ENCODE results near the gene RPS2. TPM values are rescaled to one million over a fixed set of nuclear protein-coding genes. Genes with fewer than 3 reads are reported as not detected.
"Not testable (repeated sequence)": the region's sequence is repeated elsewhere in the genome, so short reads cannot be mapped to it uniquely, and the experiment has no call there.

RPS2 gene
- total RNA-seq, 2 experiments from 2014 or later = 5,351 to 6,287 TPM

DNA sequence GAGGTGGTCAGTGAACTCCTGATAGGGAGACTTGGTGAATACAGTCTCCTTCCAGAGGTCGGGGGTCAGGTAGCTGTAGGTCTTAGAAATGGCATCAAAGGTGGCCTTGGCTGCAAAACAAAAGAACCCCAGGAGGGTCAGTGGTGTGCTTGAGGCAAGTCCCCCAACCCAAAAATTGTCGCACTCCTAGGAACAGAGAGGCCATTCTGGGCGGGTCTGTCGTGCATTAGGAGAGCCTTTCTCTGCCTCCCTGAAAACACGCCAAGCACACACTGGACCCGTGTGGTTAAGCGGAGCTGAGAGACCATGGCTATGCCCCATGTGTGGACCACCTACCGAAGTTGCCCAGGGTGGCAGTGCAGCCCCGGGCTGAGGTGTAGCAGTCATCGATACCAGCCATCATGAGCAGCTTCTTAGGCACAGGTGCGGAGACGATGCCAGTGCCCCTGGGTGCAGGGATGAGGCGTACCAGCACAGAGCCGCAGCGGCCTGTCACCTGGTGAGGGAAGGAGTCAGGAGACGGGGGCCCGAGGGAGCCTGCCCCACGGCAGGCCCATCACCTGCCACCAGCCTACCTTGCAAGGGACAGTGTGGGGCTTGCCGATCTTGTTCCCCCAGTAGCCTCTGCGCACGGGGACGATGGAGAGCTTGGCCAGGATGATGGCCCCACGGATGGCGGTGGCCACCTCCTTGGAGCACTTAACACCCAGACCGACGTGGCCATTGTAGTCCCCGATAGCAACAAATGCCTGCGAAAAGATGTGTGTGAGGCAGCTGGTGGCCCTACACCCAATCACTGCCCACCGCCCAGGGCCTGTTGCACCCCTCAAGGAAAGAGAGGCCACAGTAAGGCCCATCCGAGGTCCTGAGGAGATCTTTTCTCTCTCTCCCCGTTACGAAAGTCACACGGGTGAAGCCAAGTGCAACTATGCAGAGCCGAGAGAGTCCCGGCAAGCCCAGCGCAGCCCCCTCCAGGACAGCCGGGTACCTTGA lies 2.2 kb downstream of the RPS2 start:
- POLR2A ChIA-PET = interaction anchor here (1.7 to 2.5 kb wide), 2 partner anchors 9 to 19 kb away, joined by 9 to 14 read pairs; partner anchors contain the start of genes MSRB1 and TBL3
- intact Hi-C loops (cut with DNase I, micrococcal nuclease) = loop anchor here in 1 of 2 experiments (5.0 kb wide), 1 partner anchor 45 kb away; the partner anchor contains the start of gene ZNF598
- ATAC-seq; H3K27me3 Mint-ChIP-seq; H3K9me3 Mint-ChIP-seq (ENCODE audit: low read depth); DNase-seq; CTCF ChIA-PET: not testable (repeated sequence)
- Mint-ChIP-seq H3K4me1 (peaks cover 38% of the 10 kb centered on the region), H3K4me3 (peak overlapping the region; percentile 96), H3K27ac (peak overlapping the region; percentile 99), H3K36me3 (ENCODE audit: low read depth) (peaks cover 49% of the 10 kb centered on the region)

- peak overlapping the region; percentile 96 for H3K4me3 Mint-ChIP-seq
- H3K9me3 Mint-ChIP-seq (ENCODE audit: low read depth) = no peaks in the 10 kb centered on the region
- ChIA-PET CTCF (no interaction called here), POLR2A (interaction anchor here (1.7 to 2.5 kb wide), 2 partner anchors 10 to 18 kb away, joined by 9 to 14 read pairs; partner anchors contain the start of genes MSRB1 and TBL3)
- H3K4me1 Mint-ChIP-seq = peaks cover 38% of the 10 kb centered on the region
- intact Hi-C loops (cut with DNase I, micrococcal nuclease) = loop anchor here in 1 of 2 experiments (2.0 to 5.0 kb wide), 2 partner anchors 46 to 193 kb away; partner anchors contain the start of genes TRAF7 and ZNF598
- ATAC-seq (no peak), DNase-seq (peak; percentile 57)
- no peaks in the 10 kb centered on the region for H3K27me3 Mint-ChIP-seq
- peaks cover 49% of the 10 kb centered on the region for H3K36me3 Mint-ChIP-seq (ENCODE audit: low read depth)
- peak overlapping the region; percentile 99 for H3K27ac Mint-ChIP-seq
These were observed 3.0 kb downstream of the RPS2 start for GRCh38 chr16:1961651-1962067.

DNA sequence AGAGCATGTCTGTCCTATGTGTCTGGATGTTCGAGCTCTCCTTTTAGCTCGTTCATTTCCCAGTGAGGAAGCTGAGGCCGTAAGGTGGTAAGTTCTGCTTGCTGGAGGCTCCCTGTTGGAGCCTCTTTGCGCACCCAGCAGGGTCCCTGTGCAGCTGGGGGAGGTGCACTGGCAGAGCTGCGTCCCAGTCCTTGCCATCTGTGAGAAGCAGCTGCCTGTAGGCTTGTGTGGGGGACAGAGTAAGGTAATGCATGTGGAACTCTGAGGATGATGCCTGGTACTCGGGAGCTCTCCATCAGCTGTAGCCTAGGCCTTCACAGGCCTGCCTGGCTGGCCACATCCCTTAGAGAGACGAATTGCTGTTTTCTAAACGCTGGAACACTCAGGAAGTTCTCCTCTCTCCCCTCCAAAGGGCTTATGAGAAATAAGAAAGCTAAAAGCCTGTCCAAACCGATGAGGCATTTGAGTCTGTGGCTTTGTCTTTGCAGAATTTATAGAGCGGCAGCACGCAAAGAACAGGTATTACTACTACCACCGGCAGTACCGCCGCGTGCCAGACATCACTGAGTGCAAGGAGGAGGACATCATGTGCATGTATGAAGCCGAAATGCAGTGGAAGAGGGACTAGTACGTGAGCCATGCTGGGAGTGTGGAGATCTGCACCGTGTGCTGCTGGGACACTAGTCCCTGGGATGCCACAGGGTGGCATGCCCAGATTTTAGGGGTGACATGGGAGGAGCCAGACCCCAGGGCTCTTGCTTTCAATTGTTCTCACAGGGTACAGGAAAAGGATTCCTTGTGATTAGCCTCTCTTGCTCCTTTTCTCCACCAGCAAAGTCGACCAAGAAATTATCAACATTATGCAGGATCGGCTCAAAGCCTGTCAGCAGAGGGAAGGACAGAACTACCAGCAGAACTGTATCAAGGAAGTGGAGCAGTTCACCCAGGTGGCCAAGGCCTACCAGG lies 3.7 kb downstream of the RPS2 start:
- no peaks in the 10 kb centered on the region for H3K27me3 Mint-ChIP-seq
- peak overlapping the region; percentile 95 for H3K27ac Mint-ChIP-seq
- peaks cover 37% of the 10 kb centered on the region for H3K4me1 Mint-ChIP-seq
- peak overlapping the region; percentile 96 for H3K4me3 Mint-ChIP-seq
- intact Hi-C loops (cut with DNase I, micrococcal nuclease) = loop anchor here in 1 of 2 experiments (2.0 to 5.0 kb wide), 2 partner anchors 46 to 194 kb away; partner anchors contain the start of genes TRAF7 and ZNF598
- POLR2A ChIA-PET = interaction anchor here (0.5 to 2.5 kb wide), 7 partner anchors 9 to 904 kb away, joined by 3 to 14 read pairs (median 4); partner anchors contain the start of genes MSRB1, NOXO1, TBL3 and TRAF7
- DNase-seq (peak; percentile 70), ATAC-seq (peak; percentile 13)
- no peaks in the 10 kb centered on the region for H3K9me3 Mint-ChIP-seq (ENCODE audit: low read depth)
- CTCF ChIA-PET = interaction anchor here (1.5 kb wide), 1 partner anchor 10 kb away, joined by 8 read pairs; the partner anchor contains the start of gene TBL3
- H3K36me3 Mint-ChIP-seq (ENCODE audit: low read depth) = peaks cover 49% of the 10 kb centered on the region

DNA sequence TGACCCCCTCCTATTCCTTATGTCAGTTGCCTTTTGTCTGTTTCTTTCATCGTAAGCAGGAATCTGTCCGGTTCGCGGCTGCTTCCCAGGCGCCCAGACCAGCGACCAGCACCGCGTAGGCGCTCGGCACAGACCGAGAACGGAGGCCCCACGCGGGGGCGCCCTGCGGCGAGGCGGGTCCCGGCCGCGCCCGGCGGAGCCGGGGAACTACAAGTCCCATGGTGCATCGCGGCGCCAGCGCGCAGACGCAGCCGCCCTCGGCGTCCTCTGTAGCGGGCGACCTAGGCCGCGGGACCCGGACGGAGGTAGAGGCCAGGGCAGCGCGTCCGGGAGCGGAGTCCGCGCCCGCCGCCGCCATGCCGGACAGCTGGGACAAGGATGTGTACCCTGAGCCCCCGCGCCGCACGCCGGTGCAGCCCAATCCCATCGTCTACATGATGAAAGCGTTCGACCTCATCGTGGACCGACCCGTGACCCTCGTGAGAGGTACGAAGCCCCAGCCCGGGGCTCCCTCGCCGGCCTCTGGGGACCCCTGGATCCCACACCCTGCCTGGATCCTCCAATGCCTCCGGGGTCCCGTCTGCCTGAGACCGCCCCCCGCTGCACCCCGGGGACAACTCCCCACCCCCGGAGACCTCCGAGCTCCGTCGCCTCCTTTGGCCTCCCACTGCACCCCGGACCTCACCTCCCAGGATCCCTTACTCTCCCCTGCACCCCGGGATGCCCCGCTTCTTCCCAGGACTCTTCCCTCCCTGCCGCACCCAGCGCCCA lies 5.2 kb downstream of the RPS2 start, which contains the start of gene NDUFB10:
TSS of gene NDUFB10 (plus strand) at position 270 of the 771 bp plus-strand sequence. CDS start at position 357, 87 bp downstream.
- DNase-seq (peak; percentile 96), ATAC-seq (peak; percentile 77)
- Mint-ChIP-seq H3K27ac (peak within 1 kb of the TSS; percentile 95), H3K4me1 (peaks cover 34% of the 10 kb centered on the region), H3K4me3 (peak within 1 kb of the TSS; percentile 96), H3K36me3 (ENCODE audit: low read depth) (peaks cover 36% of the 10 kb centered on the region), H3K9me3 (ENCODE audit: low read depth) (no peaks in the 10 kb centered on the region), H3K27me3 (no peaks in the 10 kb centered on the region)
- CTCF ChIA-PET = interaction anchor here (0.6 kb wide), 1 partner anchor 17 kb away, joined by 3 read pairs; the partner anchor contains the start of gene MSRB1
- intact Hi-C loops (cut with DNase I, micrococcal nuclease) = loop anchor here (1.0 to 5.0 kb wide), 8 partner anchors 16 to 1291 kb away; partner anchors contain the start of genes MSRB1 (in 2 of the 2), TRAF7 (in 2 of the 2), EME2 (in 1 of the 2) and MRPS34 (in 1 of the 2)
- POLR2A ChIA-PET = interaction anchor here (1.4 to 2.5 kb wide), 2 partner anchors 12 to 196 kb away, joined by 5 to 14 read pairs; partner anchors contain the start of genes TBL3 and TRAF7

- no peaks in the 10 kb centered on the region for H3K9me3 Mint-ChIP-seq (ENCODE audit: low read depth)
- peak overlapping the region; percentile 96 for H3K4me3 Mint-ChIP-seq
- ChIA-PET POLR2A (no interaction called here), CTCF (no interaction called here)
- no peaks in the 10 kb centered on the region for H3K27me3 Mint-ChIP-seq
- peaks cover 31% of the 10 kb centered on the region for H3K36me3 Mint-ChIP-seq (ENCODE audit: low read depth)
- H3K27ac Mint-ChIP-seq = no peak overlapping the region
- intact Hi-C loops (cut with DNase I, micrococcal nuclease) = loop anchor here (1.0 to 2.0 kb wide), 6 partner anchors 15 to 1290 kb away; partner anchors contain the start of genes MSRB1 (in 2 of the 2), EME2 (in 1 of the 2), MRPS34 (in 1 of the 2) and RHOT2 (in 1 of the 2)
- H3K4me1 Mint-ChIP-seq = peaks cover 32% of the 10 kb centered on the region
- DNase-seq = no peak
- no peak for ATAC-seq
These were observed 5.8 kb downstream of the RPS2 start for GRCh38 chr16:1958715-1959268.

DNA sequence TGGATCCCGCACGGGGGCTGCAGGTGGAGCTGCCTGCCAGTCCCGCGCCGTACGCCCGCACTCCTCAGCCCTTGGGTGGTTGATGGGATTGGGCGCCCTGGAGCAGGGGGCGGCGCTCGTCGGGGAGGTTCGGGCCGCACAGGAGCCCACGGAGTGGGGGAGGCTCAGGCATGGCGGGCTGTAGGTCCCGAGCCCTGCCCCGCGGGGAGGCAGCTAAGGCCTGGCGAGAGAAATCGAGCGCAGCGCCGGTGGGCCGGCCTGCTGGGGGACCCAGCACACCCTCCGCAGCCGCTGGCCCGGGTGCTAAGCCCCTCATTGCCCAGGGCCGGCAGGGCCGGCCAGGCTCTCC lies 6.5 kb downstream of the RPS2 start:
- intact Hi-C loops (cut with DNase I, micrococcal nuclease) = loop anchor here in 1 of 2 experiments (2.0 kb wide), 1 partner anchor 185 kb away; the partner anchor contains the start of genes EME2 and MRPS34
- not testable (repeated sequence) for ATAC-seq

DNA sequence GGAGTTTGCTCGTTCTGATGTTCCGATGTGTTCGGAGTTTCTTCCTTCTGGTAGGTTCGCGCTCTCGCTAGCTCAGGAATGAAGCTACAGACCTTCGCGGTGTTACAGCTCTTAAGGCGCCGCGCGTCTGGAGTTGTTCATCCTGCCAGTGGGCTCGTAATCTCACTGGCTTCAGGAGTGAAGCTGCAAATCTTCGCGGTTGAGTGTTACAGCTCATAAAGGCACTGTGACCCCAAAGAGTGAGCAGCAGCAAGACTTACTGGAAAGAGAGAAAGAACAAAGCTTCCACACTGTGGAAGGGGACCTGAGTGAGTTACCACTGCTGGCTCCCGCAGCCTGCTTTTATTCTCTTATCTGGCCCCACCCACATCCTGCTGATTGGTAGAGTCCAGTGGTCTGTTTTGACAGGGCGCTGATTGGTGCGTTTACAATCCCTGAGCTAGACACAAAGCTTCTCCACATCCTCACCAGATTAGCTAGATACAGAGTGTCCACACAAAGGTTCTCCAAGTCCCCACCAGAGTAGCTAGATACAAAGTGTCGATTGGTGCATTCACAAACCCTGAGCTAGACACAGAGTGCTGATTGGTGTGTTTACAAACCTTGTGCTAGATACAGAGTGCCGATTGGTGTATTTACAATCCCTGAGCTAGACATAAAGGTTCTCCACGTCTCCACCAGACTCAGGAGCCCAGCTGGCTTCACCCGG lies 7.0 kb downstream of the RPS2 start:
- CTCF ChIA-PET; H3K9me3 Mint-ChIP-seq (ENCODE audit: low read depth); H3K27ac Mint-ChIP-seq; DNase-seq; H3K4me3 Mint-ChIP-seq; H3K27me3 Mint-ChIP-seq; ATAC-seq: not testable (repeated sequence)
- H3K4me1 Mint-ChIP-seq = peaks cover 21% of the 10 kb centered on the region
- POLR2A ChIA-PET = interaction anchor here (0.8 kb wide), 1 partner anchor 195 kb away, joined by 3 read pairs; no protein-coding TSS in a partner anchor
- intact Hi-C loops (cut with DNase I, micrococcal nuclease) = loop anchor here in 1 of 2 experiments (2.0 kb wide), 1 partner anchor 185 kb away; the partner anchor contains the start of genes EME2 and MRPS34
- H3K36me3 Mint-ChIP-seq (ENCODE audit: low read depth) = peaks cover 19% of the 10 kb centered on the region

More for the DNA sequence above, 6.5 kb downstream of the RPS2 start:
- H3K27me3 Mint-ChIP-seq; DNase-seq; POLR2A ChIA-PET; H3K4me3 Mint-ChIP-seq; CTCF ChIA-PET; H3K27ac Mint-ChIP-seq; H3K9me3 Mint-ChIP-seq (ENCODE audit: low read depth): not testable (repeated sequence)
- Mint-ChIP-seq H3K4me1 (peaks cover 25% of the 10 kb centered on the region), H3K36me3 (ENCODE audit: low read depth) (peaks cover 24% of the 10 kb centered on the region)

DNA sequence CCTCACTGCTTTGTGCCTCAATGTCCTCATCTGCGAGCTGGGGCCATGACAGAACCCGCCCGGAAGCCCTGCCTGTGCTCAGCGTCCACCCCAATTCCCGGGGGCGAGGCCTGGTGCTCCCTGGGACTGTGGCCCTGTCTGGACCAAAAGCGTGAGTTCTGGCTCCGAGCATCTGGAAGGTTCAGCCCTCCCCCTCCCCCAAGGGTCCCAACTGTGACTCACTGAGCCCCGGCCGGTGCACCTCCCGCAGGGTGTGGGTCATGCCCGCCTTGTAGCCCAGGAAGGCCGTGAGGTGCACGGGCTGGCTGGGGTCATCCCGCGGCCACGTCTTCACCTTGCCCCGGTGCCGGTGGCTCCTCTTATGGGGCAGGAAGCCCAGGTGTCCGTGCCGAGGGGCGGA lies 10.9 kb downstream of the RPS2 start:
- Mint-ChIP-seq H3K4me1 (peaks cover 3% of the 10 kb centered on the region), H3K27me3 (no peaks in the 10 kb centered on the region), H3K4me3 (no peak overlapping the region), H3K36me3 (ENCODE audit: low read depth) (no peaks in the 10 kb centered on the region), H3K27ac (no peak overlapping the region), H3K9me3 (ENCODE audit: low read depth) (no peaks in the 10 kb centered on the region)
- intact Hi-C loops (cut with DNase I, micrococcal nuclease) = no loop called here
- ChIA-PET POLR2A (interaction anchor here (1.6 kb wide), 1 partner anchor 11 kb away, joined by 4 read pairs; the partner anchor contains the start of gene MSRB1), CTCF (interaction anchor here (0.7 kb wide), 1 partner anchor 11 kb away, joined by 3 read pairs; the partner anchor contains the start of gene RPS2)
- DNase-seq (no peak), ATAC-seq (no peak)

- H3K27me3 Mint-ChIP-seq = no peaks in the 10 kb centered on the region
- peaks cover 3% of the 10 kb centered on the region for H3K4me1 Mint-ChIP-seq
- no peak overlapping the region for H3K4me3 Mint-ChIP-seq
- H3K9me3 Mint-ChIP-seq (ENCODE audit: low read depth) = no peaks in the 10 kb centered on the region
- H3K36me3 Mint-ChIP-seq (ENCODE audit: low read depth) = no peaks in the 10 kb centered on the region
- ChIA-PET CTCF (interaction anchor here (0.5 kb wide), 1 partner anchor 9 kb away, joined by 4 read pairs; no protein-coding TSS in a partner anchor), POLR2A (no interaction called here)
- ATAC-seq = no peak
- DNase-seq = no peak
- no peak overlapping the region for H3K27ac Mint-ChIP-seq
- intact Hi-C loops (cut with DNase I, micrococcal nuclease) = no loop called here
These were observed 14.1 kb downstream of the RPS2 start for GRCh38 chr16:1950559-1950958.

All from activated CD4-positive, alpha-beta T cell treated with anti-CD3 and anti-CD28 coated beads for 36 hours (primary cell).